Measurements from ENCODE around the gene TRIM9. TPM values are rescaled to one million over a fixed set of nuclear protein-coding genes. Genes with fewer than 3 reads are reported as not detected.

Gene TRIM9
- total RNA-seq, 2 donors from 2014 or later, result 0.44 to 1.3 TPM

- Histone ChIP-seq H3K4me1 (no peaks in the 10 kb centered on the region), H3K27me3 (no peaks in the 10 kb centered on the region), H3K4me3 (no peak overlapping the region), H3K27ac (no peak overlapping the region), H3K36me3 (no peaks in the 10 kb centered on the region), H3K9me3 (no peaks in the 10 kb centered on the region)
- no peak for DNase-seq (ENCODE audit: low spot score)
- TF ChIP-seq CTCF (IDR thresholded peaks at IDR 0.05), result no peak
Measured at GRCh38 chr14:51117593-51117992, 22.7 kb upstream of the TRIM9 start.

GRCh38 chr14:51116682-51117081 is 21.8 kb upstream of the TRIM9 start:
- no peak for DNase-seq (ENCODE audit: low spot score)
- H3K27me3 ChIP-seq, result no peaks in the 10 kb centered on the region
- no peak for TF ChIP-seq CTCF (IDR thresholded peaks at IDR 0.05)
- no peaks in the 10 kb centered on the region for H3K36me3 ChIP-seq
- H3K4me1 ChIP-seq, result no peaks in the 10 kb centered on the region
- H3K27ac ChIP-seq, result no peak overlapping the region
- no peak overlapping the region for H3K4me3 ChIP-seq
- no peaks in the 10 kb centered on the region for H3K9me3 ChIP-seq

- Histone ChIP-seq H3K4me1 (no peaks in the 10 kb centered on the region), H3K27me3 (no peaks in the 10 kb centered on the region), H3K27ac (no peak overlapping the region), H3K9me3 (no peaks in the 10 kb centered on the region), H3K4me3 (no peak overlapping the region), H3K36me3 (no peaks in the 10 kb centered on the region)
- no peak for DNase-seq (ENCODE audit: low spot score)
- no peak for TF ChIP-seq CTCF (IDR thresholded peaks at IDR 0.05)
Measured at GRCh38 chr14:51109651-51110050, 14.7 kb upstream of the TRIM9 start.

- Histone ChIP-seq H3K36me3 (no peaks in the 10 kb centered on the region), H3K4me1 (no peaks in the 10 kb centered on the region), H3K27ac (no peak overlapping the region), H3K27me3 (no peaks in the 10 kb centered on the region), H3K4me3 (no peak overlapping the region), H3K9me3 (no peaks in the 10 kb centered on the region)
- no peak for DNase-seq (ENCODE audit: low spot score)
- no peak for TF ChIP-seq CTCF (IDR thresholded peaks at IDR 0.05)
Measured at GRCh38 chr14:51107801-51108200, 12.9 kb upstream of the TRIM9 start.

- Histone ChIP-seq H3K27me3 (no peaks in the 10 kb centered on the region), H3K9me3 (no peaks in the 10 kb centered on the region), H3K4me3 (no peak overlapping the region), H3K36me3 (no peaks in the 10 kb centered on the region), H3K4me1 (no peaks in the 10 kb centered on the region), H3K27ac (no peak overlapping the region)
- no peak for DNase-seq (ENCODE audit: low spot score)
- TF ChIP-seq CTCF (IDR thresholded peaks at IDR 0.05), result no peak
Measured at GRCh38 chr14:51104467-51104866, 9.6 kb upstream of the TRIM9 start.

- Histone ChIP-seq H3K36me3 (no peaks in the 10 kb centered on the region), H3K27ac (no peak overlapping the region), H3K9me3 (no peaks in the 10 kb centered on the region), H3K27me3 (peaks cover 0 to 12% of the 10 kb centered on the region in 2 donors), H3K4me1 (peaks cover 0 to 29% of the 10 kb centered on the region in 2 donors), H3K4me3 (no peak overlapping the region)
- no peak for TF ChIP-seq CTCF (IDR thresholded peaks at IDR 0.05)
- DNase-seq (ENCODE audit: low spot score), result no peak
Measured at GRCh38 chr14:51097287-51097686, 2.4 kb upstream of the TRIM9 start.

Measured in right atrium auricular region (tissue), 2 donors.